NCI-H748 (cell line): Measurements from ENCODE around the gene HMGN1.
"Not testable (repeated sequence)": the region's sequence is repeated elsewhere in the genome, so short reads cannot be mapped to it uniquely, and the experiment has no call there.

Experiments used
- DNase-seq: peaks from one replicate; lab custom pipeline; 2025; ENCODE audit not compliant: unreplicated experiment; lab: John Stamatoyannopoulos, UW

HMGN1 gene

GRCh38 chr21:39348355-39349210, at the start of gene HMGN1:
HMGN1 (minus strand) TSS chr21:39349088; CDS start chr21:39348917, 171 bp downstream.
- DNase-seq: peak; percentile 97

GRCh38 chr21:39397646-39398385, 48.9 kb upstream of the HMGN1 start:
- no peak for DNase-seq

- DNase-seq: no peak
Measured at GRCh38 chr21:39392981-39393380, 44.1 kb upstream of the HMGN1 start.

- no peak for DNase-seq
Measured at GRCh38 chr21:39390212-39390765, 41.4 kb upstream of the HMGN1 start.

GRCh38 chr21:39388811-39389155, 39.9 kb upstream of the HMGN1 start:
- no peak for DNase-seq

GRCh38 chr21:39388038-39388810, 39.3 kb upstream of the HMGN1 start:
- peak; percentile 77 for DNase-seq

GRCh38 chr21:39387461-39388037, 38.7 kb upstream of the HMGN1 start:
- peak; percentile 90 for DNase-seq

- no peak for DNase-seq
Measured at GRCh38 chr21:39386899-39387298, 38.0 kb upstream of the HMGN1 start.

GRCh38 chr21:39386194-39386593, 37.3 kb upstream of the HMGN1 start:
- DNase-seq: no peak

GRCh38 chr21:39385299-39386145, 36.6 kb upstream of the HMGN1 start:
- no peak for DNase-seq

GRCh38 chr21:39384674-39385298, 35.9 kb upstream of the HMGN1 start:
- DNase-seq: no peak

- not testable (repeated sequence) for DNase-seq
Measured at GRCh38 chr21:39382096-39382495, 33.2 kb upstream of the HMGN1 start.

- peak; percentile 57 for DNase-seq
Measured at GRCh38 chr21:39381009-39381408, 32.1 kb upstream of the HMGN1 start.

GRCh38 chr21:39379986-39380891, 31.4 kb upstream of the HMGN1 start:
- DNase-seq: peak; percentile 93

- peak; percentile 29 for DNase-seq
Measured at GRCh38 chr21:39377444-39378050, 28.7 kb upstream of the HMGN1 start.

- no peak for DNase-seq
Measured at GRCh38 chr21:39375446-39375845, 26.6 kb upstream of the HMGN1 start.

- no peak for DNase-seq
Measured at GRCh38 chr21:39374046-39374445, 25.2 kb upstream of the HMGN1 start.

- peak; percentile 32 for DNase-seq
Measured at GRCh38 chr21:39373634-39374033, 24.7 kb upstream of the HMGN1 start.
